H1 (cell line): ENCODE results near the gene GTPBP10.

Experiments used
- ATF2 ChIP-seq: IDR thresholded peaks from 2 replicates; pipeline ENCODE4 v1.6.1; 2012; ENCODE audit warnings: low read length, inconsistent platforms
- BCL11A ChIP-seq, 2 experiments: IDR thresholded peaks; one replicate each; pipeline ENCODE4 v1.6.1; 2011; ENCODE audit warnings: low read depth in 2 of 2, low read length in 2 of 2, mild to moderate bottlenecking in 2 of 2
- CTCF ChIP-seq, 3 experiments: IDR thresholded peaks; 1 replicate in 2 of 3; 2 replicates in 1 of 3; pipeline versions ENCODE4 v1.5.1 to v1.6.1; 2011; ENCODE audit warnings: low read length in 3 of 3, mild to moderate bottlenecking in 3 of 3, inconsistent platforms in 2 of 3, low read depth in 1 of 3, moderate library complexity in 1 of 3; ENCODE audit not compliant: insufficient read depth in 1 of 3; ENCODE audit errors: control extremely low read depth in 1 of 3
- EZH2 ChIP-seq: fragments of 200-600 bp; sonication (generic); IDR thresholded peaks from 2 replicates; pipeline ENCODE4 v1.7.1; 2012; ENCODE audit warnings: low read depth, mild to moderate bottlenecking, moderate library complexity, low read length, inconsistent platforms; ENCODE audit not compliant: severe bottlenecking
- POLR2A ChIP-seq, 2 experiments: IDR thresholded peaks; 1 replicate in 1 of 2; 2 replicates in 1 of 2; pipeline ENCODE4 v1.6.1; 2011; ENCODE audit warnings: low read depth in 2 of 2, low read length in 2 of 2, mild to moderate bottlenecking in 2 of 2; ENCODE audit errors: control extremely low read depth in 1 of 2
- POLR2AphosphoS5 ChIP-seq: IDR thresholded peaks from 2 replicates; pipeline ENCODE4 v1.6.1; 2011; ENCODE audit warnings: low read depth, low read length
- RAD21 ChIP-seq, 2 experiments: IDR thresholded peaks in 1 of 2; conservative IDR thresholded peaks in 1 of 2; 2 replicates each; pipeline ENCODE4 v1.6.1; 2011; ENCODE audit warnings: low read depth in 2 of 2, low read length in 2 of 2, improper control_type of control experiment in 1 of 2, inconsistent platforms in 1 of 2, mild to moderate bottlenecking in 1 of 2, moderate library complexity in 1 of 2

GRCh38 chr7:90303241-90303640, 43.3 kb upstream of the GTPBP10 start:
- TF ChIP-seq POLR2AphosphoS5 (no peak), POLR2A (IDR thresholded peaks at IDR 0.05; ENCODE audit: control extremely low read depth in 1 of 2, low read depth in 2 of 2, low read length in 2 of 2) (no peak), CTCF (IDR thresholded peaks at IDR 0.05; ENCODE audit: control extremely low read depth in 1 of 3, insufficient read depth in 1 of 3, low read depth in 1 of 3, low read length in 3 of 3) (no peak), ATF2 (no peak), BCL11A (IDR thresholded peaks at IDR 0.05; ENCODE audit: low read depth in 2 of 2, low read length in 2 of 2) (no peak), EZH2 (no peak), RAD21 (IDR thresholded peaks at IDR 0.05 in 1 of 2, conservative IDR thresholded peaks at IDR 0.05 in 1 of 2; ENCODE audit: low read depth in 2 of 2, low read length in 2 of 2) (no peak)
